Stimulated activated CD8-positive, alpha-beta memory T cell treated with anti-CD3 and anti-CD28 coated beads, Interleukin-7, amount 100 ng/mL, for 4 hours (primary cell): ENCODE data around the gene C4BPB.
A peak's percentile ranks its signal among the peaks of the same experiment; 100 is the strongest.

Source experiments
- DNase-seq, 2 donors: peaks; one replicate each; pipeline ENCODE4 v3.0.0-alpha.2; 2020; ENCODE audit warnings: low read depth in 2 of 2

Gene C4BPB

DNA sequence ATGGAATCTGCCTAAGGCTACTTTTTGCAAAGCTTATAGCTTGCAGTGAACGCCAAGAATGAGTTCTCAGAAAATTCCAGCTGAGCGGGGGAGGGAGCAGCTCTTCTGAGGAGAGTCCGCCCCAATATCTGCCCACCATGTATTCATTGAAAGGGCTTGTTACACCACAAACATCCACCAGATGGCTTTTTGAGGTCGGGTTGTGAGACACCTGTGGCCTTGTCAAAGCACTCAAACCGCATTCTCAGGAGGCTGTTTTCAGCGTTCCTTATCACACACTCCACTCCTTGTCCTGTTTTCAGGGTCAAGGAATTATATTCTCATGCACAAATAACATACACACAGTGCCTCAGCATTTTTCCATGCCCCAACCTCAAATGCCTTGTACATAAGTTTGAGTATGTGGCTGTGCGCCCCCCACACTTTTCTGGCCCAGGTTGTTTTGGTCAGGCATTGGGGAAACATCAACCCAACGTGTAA lies 3.9 kb upstream of the C4BPB start:
- DNase-seq, result peak; percentile 29 to 30

DNA sequence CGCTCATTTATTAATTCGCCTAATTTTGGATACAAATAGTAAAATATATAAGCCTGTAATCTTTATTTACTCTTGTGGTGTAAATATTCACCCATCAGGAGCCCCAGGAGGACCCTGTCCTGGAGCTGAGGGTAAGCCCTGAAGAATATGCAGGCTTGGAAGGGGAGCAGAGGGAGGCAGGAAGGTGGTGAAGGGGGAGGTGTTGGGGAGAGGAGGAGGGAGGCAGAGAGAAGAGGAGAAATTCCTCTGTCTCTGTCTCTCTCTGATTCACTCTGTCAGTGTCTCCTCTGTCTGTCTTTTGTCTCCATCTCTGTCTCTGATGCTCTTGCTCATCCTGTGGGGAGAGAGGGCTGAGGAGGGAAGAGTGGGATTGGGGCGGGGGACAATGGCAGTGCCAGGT lies 2.8 kb upstream of the C4BPB start:
- no peak for DNase-seq

- DNase-seq, result no peak
These were observed 499 bp upstream of the C4BPB start for GRCh38 chr1:207088161-207088560.

DNA sequence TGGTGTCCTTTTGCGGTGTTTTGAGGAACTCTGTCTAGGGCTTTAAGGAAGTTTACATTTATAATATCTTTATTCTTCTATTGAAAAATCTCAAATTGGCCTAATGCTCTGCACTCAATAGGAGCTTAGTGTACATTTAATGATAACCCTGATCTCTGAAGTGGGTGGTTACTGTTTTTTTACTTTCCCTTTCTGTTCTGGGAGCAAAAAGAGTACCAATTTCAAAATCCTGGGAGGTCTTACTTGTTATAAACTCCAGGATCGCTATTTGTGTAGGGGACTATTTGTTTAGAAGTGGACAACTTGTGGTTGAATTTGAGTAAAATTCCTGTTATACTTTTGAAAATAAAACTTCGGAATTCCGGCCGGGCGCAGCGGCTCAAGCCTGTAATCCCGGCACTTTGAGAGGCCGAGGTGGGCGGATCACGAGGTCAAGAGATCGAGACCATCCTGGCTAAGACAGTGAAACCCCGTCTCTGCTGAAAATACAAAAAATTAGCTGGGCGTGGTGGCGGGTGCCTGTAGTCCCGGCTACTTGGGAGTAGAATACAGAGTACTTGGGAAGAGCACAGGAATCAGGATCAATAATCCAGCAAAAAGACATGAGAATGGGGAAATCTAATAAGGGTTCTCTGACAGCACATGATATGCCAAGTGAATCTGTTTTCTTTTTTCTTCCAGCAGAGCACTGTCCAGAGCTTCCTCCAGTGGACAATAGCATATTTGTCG lies 1.1 kb downstream of the C4BPB start:
- DNase-seq, result no peak

- no peak for DNase-seq
These were observed 2.7 kb downstream of the C4BPB start for GRCh38 chr1:207091200-207091908.

- no peak for DNase-seq
These were observed 5.3 kb downstream of the C4BPB start for GRCh38 chr1:207093944-207094343.

GRCh38 chr1:207097871-207098324 lies 9.2 kb downstream of the C4BPB start:
- no peak for DNase-seq

- no peak for DNase-seq
These were observed 13.1 kb downstream of the C4BPB start for GRCh38 chr1:207101720-207102119.

- DNase-seq, result no peak
These were observed 13.5 kb downstream of the C4BPB start for GRCh38 chr1:207102146-207102545.

DNA sequence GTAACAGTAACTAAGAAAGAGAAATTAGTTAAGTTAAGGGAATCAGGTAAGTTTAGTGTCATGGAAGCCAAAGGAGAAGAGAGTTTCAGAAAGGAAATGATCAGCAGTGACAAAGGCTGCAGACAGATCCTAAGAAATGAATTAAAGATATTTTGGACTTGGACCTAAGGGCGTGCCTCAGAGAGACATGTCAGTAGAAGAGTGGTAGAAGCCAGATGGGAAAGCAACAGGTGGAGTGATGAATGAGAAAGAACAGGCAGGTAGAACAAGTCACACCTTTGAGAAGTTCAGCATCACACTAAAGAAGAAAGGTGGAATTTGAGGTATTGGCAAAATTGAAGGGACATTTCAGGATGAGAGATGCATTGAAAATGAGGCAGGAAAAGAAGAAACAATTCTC lies 14.0 kb downstream of the C4BPB start:
- DNase-seq, result no peak

- DNase-seq, result no peak
These were observed 15.3 kb downstream of the C4BPB start, which contains the start of gene C4BPA for GRCh38 chr1:207103892-207104373. C4BPA (plus strand) TSS chr1:207104233; CDS start chr1:207113026, 8,793 bp downstream.

DNA sequence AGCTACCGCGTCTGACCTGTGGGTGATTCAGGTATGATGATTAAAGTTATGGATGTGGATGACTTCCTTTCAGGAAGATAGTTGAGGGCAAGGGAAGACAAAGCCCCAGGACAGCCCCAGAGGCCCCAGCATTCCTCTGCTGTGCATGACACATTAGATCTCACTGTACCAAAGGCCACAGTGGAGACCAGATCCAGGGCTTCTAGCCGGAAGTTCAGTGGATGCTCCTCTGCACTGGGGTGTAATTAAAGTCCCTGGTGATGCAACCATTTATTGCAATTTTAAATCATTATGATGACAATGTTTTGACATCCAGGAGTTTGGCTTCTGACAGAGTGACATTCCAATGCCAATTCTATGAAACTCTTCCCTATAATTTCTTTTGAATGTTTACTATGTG lies 20.3 kb downstream of the C4BPB start:
- no peak for DNase-seq

GRCh38 chr1:207112616-207113296 lies 24.1 kb downstream of the C4BPB start:
- no peak for DNase-seq

GRCh38 chr1:207115269-207115668 lies 26.6 kb downstream of the C4BPB start:
- no peak for DNase-seq

- DNase-seq, result no peak
These were observed 35.7 kb downstream of the C4BPB start for GRCh38 chr1:207124389-207124788.

DNA sequence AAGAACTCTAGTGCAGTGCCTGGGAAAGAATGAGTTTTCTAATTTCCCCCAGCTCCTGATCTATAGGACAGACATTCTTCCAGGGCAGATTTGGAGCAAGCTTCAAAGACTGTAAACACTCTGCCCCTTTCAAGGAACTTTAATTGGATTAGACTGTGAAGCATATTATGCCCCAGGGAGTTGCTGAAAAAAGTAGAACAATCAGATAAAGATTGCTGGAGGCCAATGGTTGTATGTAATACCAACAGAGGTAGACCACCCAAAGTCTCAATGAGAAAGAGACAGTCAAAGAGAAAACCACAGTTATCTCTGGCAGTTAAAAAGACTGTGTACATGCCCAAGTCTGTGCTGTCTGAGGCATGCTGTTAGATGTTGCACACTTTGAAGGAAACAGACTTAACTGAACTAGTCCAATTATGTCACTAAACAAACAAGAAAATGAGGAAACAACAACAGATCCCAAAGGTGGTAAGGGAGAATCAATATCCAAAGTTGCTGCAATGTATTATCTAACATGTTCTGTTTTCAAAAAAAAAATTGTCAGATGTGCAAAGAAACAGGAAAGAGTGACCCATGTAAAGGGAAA lies 39.8 kb downstream of the C4BPB start:
- DNase-seq, result no peak

- no peak for DNase-seq
These were observed 40.4 kb downstream of the C4BPB start for GRCh38 chr1:207129053-207129452.

DNA sequence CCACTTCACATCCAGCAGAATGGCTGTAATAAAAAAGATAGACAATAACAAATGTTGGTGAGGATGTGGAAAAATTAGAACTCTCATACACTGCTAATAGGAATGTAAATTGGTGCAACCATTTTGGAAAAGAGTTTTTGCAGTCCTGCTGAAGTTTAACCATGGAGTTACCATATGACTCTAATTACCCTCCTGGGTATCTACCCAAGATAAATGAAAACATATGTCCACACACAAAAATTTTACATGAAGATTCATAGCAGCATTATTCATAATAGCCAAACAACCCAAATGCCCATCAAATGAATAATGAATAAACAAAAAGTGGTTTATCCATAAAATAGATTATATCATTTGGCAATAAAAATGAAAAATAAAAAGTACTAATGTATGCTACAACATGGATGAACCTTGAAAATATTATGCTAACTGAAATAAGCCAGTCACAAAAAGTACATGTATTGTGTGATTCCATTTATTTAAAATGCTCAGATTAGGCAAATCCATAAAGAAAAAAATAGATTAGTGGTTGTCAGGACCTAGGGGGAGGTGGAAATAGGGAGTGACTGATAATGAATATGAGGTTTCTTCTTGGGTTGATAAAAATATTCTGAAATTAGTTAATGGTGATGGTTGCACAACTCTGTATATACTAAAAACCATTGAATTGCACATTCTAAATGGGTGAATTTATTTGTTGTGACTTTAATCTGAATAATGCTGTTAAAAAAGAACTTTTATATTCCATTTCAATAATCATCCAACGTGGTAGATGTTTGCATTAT lies 41.8 kb downstream of the C4BPB start:
- DNase-seq, result no peak

DNA sequence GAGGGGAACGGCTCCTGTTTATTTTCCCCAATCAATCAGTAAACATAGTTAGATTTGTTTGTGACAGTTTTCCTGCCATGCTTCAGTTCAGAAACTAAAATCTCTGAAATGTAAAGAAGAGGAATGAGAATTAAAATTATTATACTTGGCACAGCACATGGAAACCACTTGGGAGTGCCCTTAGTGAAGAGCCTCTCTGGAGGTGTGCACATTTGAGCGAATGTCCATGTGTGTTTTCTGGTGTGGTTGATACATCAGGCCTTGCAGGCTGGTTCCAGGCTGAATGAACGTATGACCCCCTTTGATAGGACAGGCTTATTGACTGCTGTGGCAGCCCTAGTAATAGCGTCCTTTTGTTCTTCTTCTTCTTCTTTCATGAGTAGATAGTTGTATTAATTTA lies 42.5 kb downstream of the C4BPB start:
- no peak for DNase-seq

GRCh38 chr1:207134581-207134980 lies 45.9 kb downstream of the C4BPB start:
- DNase-seq, result no peak

DNA sequence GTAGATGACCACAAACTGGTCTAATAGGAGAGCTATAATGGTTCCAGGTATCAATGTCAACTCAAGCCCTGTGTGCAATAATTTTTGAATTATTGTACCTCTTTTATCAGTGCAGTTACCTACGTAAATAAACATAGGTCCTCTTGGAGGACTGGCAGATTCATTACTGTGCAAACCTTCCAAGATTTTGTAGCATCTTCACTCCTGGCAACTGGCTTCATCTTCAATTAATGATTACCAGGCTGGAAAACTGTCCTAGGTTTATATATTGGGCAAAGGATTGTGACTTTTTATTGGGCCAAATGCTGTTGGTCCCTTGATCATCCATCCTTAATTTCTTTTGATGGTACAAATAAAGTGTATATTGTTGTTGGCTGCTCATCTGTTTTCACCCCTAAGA lies 51.0 kb downstream of the C4BPB start:
- no peak for DNase-seq
